GM08714 (cell line): ENCODE measurements around the gene TGFBR3.

Source experiments
- H3K4me3 ChIP-seq: fragments of 200-500 bp; sonication (Bioruptor generic); 2 replicates; pipeline ENCODE4 v1.5.1; 2014; ENCODE audit warnings: mild to moderate bottlenecking, low read length, inconsistent platforms
- ZNF274 ChIP-seq: IDR thresholded peaks from 2 replicates; pipeline ENCODE4 v1.6.1; 2012; ENCODE audit warnings: mild to moderate bottlenecking, low read depth, low read length

The TGFBR3 gene

DNA sequence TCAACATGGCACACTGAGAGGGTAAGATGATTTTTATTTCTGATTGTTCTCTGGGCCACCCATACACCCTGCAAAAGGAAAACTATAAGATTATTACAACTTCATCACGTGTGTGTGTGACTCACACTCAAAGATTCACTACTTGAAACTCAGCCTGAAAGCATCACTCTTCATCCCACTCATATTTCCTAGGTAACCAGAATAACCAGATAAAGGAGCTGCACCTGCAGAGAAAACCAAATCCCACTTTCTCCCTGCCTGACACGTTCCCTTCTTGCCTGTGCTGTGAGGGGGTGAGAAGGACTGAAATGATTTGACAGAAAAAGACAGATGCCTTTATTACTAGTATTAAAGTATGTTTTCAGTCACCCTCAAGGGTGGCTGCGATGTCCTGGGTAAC is 131.6 kb downstream of the TGFBR3 start:
- no peak for TF ChIP-seq ZNF274
- H3K4me3 ChIP-seq, result no peak overlapping the region

DNA sequence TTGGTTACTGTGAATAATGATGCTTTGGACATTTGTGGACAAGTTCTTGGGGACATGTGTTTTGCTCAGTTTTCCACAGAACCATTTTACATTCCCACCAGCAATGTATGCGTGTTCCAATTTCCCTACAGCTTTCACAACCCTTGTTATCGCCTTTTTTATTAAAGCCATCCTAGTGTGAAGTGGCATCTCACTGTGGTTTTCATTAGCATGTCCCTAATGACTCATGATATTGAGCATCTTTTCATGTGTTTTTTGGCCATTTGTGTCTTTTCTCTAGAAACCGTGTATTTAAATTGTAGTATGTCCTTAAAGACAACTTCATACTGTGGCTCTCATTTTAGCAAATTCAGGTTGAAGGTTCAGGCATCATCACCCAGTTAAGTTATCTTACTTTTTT is 132.1 kb downstream of the TGFBR3 start:
- H3K4me3 ChIP-seq, result no peak overlapping the region
- TF ChIP-seq ZNF274, result no peak

DNA sequence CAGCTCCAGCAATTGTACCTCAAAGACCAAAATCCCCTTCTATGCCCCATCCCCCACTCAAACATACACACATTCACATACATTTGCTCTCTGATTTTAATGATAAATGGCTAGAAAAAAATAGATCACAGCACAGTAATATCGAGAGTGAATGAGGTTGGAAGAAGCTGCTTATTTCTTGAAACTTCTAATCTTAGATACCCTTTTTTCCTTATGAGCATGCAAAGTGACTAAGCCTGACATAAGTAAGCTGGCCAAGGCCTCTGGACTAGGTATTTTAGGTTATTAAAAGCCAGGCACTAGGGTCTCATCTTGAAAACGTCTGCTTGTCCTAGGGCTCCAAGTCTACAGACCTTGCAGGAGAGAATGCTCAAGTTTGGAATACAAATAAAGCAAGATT is 133.6 kb downstream of the TGFBR3 start:
- H3K4me3 ChIP-seq, result no peak overlapping the region
- no peak for TF ChIP-seq ZNF274

DNA sequence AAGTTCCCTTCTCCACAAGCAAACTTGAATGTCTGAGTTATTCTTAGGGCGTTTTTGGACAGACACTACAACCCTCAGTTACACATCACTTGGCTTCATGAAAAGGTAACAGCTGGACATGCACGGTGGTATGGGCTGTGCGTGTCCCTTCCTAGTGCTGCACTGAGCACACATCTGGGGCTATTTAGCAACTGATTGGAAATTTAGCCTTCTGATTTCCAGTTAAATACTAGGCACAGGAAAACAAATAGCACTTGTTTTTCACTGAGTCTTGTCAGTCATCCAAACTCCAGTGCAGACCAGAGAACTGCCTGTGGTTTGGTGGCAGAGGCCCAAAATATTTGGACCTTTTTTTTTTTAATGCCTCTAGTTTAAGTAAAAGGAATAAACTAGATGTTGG is 134.7 kb downstream of the TGFBR3 start:
- H3K4me3 ChIP-seq, result no peak overlapping the region
- no peak for TF ChIP-seq ZNF274

DNA sequence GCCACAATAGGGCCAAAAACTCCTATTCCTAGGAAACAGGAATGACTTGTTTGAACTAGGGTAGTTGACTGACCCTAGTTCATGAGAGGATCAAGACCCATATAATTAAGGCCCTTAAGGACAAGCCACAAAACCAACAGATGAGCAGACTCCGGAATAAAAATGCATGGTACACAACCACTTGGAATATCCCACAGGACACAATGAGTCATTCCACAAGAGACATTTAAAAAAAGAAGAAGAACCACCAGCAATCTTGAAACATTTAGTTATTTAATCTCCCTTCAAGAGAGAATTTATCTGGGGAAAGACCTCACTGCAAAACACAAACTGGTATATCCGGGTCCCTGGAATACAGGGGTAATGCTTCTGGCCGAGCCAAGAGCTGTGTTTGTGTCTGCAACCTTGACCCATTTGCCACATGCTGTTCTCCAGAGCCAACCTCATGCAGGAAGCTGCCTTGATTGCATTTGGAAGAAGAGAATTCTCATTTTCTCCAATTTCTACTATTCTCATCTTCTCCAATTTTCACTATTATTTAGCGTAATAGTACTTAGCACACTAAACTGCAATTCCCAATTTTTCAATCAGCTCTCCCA is 135.5 kb downstream of the TGFBR3 start:
- H3K4me3 ChIP-seq, result no peak overlapping the region
- no peak for TF ChIP-seq ZNF274

DNA sequence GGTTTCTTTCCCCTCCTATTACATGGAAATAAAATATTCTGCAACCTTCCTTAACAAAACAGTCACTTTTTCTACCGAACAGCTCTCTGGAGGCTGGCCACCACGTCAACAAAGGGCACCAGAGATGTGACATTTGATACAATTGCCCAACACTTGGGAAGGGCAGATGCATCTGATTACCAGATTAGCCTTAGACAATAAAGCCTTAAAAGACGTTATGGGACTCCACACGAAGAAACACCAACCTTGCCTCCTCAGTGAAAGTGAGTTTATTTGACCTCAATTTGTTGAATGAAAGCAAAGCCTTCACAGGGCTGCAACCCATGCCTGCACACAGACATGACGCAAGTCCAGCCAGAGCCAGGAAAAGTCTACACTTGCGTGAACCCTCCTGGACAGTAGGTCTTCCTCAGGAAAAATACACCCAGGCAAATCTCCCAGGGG is 136.1 kb downstream of the TGFBR3 start:
- no peak for TF ChIP-seq ZNF274
- no peak overlapping the region for H3K4me3 ChIP-seq

DNA sequence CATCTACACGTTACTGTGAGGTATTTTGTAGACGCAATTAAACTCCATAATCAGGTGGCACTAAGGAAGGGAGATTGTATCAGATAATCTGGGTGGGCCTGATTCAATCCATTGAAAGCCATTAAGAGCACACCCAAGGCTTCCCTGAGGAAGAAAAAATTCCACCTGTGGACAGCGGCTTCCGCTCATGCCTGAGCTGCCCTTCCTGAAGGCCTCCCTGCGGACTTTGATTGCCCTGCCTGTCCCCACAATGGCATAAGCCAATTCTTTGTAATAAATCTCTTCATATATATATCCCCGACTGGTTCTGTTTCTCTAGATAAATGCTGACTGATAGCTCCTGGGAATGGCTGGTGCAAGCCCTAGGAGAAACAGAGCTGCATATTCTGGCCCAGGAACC is 138.3 kb downstream of the TGFBR3 start:
- TF ChIP-seq ZNF274, result no peak
- no peak overlapping the region for H3K4me3 ChIP-seq

DNA sequence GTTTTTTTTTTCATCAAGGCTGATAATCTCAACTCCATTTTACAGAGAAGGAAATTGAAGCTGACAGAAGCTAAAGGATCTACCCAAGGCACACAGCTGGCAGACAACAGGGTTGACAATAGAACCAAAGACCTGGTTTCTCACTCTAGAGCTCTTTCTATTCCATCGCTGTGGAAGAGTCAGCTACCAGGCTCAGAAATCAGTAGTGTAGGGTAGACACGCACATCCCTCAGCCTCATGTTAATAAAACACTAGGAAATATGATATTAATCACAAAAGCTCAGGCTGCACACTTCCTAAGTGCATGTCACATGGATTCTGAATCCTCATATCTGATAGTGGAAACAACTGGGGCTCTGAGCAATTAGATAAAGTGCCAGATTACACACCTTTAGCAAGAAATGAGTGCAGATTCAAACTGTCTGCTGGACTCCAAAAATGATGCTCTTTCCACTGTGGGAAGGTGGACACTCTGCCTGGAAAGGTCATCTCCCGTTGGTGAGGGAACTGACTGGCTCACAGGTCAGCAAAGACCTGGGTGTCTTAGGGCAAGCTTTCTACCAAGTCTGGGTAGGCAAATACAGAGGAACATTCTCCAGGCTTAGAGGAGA is 139.1 kb downstream of the TGFBR3 start:
- TF ChIP-seq ZNF274, result no peak

DNA sequence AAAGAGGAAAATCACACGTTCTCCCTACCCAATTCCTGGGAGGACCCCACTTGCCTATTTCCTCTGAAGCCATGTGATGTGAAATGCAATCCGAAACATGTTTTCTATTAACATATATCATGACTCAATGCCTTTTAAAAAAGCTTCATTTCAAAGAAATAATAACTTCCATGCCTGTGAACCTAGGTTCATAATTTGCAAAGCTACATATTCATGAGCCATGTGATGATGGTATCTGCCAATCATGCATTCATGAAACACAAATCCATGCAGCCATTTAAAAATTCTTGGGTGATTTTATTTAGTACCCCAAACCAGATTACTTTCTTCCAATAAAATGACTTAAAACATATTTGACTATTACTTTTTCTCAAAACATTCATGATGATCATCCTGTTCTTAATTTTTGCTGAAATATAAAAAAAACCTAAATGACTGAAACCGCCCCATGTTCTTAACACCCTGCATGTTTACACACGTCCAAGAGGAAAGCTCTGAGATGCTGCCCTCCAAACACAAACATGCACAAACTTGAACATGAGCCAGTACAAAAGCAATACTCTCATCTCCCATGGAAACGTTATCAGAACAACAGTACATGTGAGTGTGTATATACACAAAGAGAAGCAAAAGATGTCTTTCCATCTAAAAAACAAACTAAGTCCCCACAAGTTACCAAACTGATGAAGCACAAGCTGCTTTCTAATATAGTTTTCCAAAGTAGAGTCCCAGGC is 140.1 kb downstream of the TGFBR3 start:
- no peak overlapping the region for H3K4me3 ChIP-seq
- TF ChIP-seq ZNF274, result no peak

More for the DNA sequence above, 139.1 kb downstream of the TGFBR3 start:
- H3K4me3 ChIP-seq, result no peak overlapping the region

DNA sequence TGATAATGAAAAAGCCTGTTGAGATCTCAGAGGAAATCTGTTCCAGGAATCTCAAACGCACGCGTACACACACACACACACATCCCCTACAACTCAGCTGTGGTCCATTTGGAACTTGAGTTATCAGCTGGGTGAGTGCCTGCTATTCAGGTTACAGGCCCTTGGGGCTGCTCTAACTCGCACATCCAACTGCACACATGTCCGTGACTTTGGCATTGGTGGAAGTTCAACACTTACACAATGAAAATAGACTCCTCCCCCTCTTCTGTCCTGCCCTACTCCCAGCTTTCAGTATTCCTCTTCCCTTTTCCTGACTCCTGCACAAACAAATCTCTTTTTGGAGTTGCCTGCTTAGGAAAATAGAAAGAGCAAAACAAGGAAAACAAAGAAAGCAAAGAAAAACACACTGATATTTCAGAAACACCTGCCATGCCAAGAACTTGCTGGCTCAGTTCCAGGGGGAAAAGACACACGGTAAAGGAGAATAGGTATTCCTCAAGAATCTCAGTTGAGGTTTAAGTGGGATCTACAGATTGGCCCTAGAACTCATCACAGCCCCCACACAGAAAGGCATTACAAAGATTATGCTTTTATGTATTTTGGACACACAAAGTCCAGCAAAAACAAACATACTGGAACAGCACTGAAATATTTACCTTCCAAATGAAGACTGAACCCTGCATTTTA is 140.9 kb downstream of the TGFBR3 start:
- H3K4me3 ChIP-seq, result no peak overlapping the region
- no peak for TF ChIP-seq ZNF274

DNA sequence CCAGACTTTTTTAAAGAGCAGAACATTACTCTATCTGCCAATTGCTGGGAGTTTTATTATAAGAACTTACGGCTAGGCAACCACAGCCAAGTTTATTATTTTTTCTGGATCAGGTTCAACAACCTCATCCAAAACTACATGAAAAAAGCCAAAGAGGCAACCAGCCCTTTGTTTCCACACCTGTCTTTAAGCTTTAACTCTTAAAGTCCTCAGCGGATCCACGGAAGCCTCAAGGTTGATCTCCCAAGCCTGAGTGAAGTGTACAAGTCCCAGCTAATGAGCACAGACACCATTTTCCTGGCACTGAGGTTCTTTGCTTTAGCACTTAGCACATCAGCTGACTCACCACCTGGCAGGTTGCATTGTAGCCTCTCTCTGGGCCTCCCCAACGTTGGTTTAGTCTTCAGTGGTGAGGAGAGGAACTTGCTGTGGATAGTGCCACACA is 143.1 kb downstream of the TGFBR3 start:
- H3K4me3 ChIP-seq, result no peak overlapping the region
- TF ChIP-seq ZNF274, result no peak

DNA sequence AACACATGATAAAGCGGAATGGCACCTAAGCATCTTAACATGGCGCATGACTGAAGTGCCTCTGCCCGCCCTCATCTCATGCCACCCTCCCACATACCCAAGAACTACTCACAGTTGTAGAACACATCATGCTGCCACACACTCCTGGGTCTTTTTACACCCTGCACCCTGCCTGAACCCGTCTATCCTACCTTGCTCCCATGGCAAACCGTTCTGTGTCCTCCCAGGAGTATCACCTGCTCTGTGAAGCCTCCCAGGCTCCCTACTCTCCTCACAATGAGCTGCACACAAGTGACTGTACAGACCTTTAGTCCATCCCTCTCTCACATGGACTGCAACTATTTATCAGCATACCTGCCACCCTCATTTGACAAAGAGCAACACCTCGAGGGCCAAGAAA is 144.0 kb downstream of the TGFBR3 start:
- TF ChIP-seq ZNF274, result no peak
- H3K4me3 ChIP-seq, result no peak overlapping the region

DNA sequence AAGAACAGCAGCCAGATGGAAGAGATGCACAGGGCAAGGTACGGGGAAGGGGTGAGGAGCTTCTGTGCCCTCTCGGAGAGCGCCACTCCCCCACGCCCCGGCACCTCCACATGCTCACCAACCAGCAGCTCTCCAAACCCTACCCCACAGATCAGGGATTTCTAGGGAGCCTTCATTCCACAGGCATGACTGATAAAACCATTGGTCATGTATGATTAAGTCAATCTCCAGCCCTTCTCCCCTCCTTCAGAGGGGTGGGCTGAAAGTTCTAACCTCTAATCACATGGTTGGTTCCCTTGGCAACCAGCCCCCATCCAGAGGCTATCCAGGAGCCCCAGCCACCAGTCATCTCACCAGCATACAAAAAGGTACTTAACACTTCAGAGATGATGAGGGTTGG is 144.7 kb downstream of the TGFBR3 start:
- no peak for TF ChIP-seq ZNF274
- no peak overlapping the region for H3K4me3 ChIP-seq

DNA sequence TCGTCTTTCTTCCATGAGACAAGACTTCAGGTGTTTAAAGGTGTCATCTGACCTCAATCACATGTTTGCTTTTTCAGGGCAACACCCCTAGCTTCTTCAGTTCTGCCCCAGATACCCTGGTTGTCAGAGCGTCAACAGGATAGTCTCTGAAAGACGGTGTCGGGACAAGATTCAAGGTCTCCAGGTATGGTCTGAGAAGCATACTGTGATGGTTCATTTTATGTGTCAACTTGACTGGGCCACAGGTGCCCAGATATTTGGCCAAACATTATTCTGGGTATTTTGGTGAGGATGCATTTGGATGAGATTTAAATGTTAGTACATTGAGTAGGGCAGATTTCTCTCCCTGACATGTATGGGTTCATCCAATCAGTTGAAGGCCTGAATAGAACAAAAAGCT is 148.3 kb downstream of the TGFBR3 start:
- TF ChIP-seq ZNF274, result no peak
- H3K4me3 ChIP-seq, result no peak overlapping the region
